PC-3 (cell line): ENCODE results near the gene TCEA3. TPM values are rescaled to one million over a fixed set of nuclear protein-coding genes. Genes with fewer than 3 reads are reported as not detected.

ENCODE experiments used
- ATAC-seq: fragments of 200-7000 bp; cut with Tn5 transposase; 2 replicates; pipeline ENCODE4 v1.9.1; 2020; ENCODE audit warnings: mild to moderate bottlenecking, moderate library complexity
- BruUV-seq: library from RNA; stranded (reverse); fragments of 400-500 nt; replicated peaks from 2 replicates; lab custom pipeline; 2021; lab: Mats Ljungman, UMichigan
- CTCF ChIA-PET: fragments of 300-600 bp; sonication (Branson Sonifier 250); formaldehyde crosslinking; loops from one replicate; lab custom pipeline; 2022; ENCODE audit warnings: antibody characterized with exemption; lab: Charles Lee
- POLR2A ChIA-PET: fragments of 300-600 bp; sonication (Branson Sonifier 250); formaldehyde crosslinking; loops from one replicate; lab custom pipeline; 2022; ENCODE audit warnings: antibody characterized with exemption; ENCODE audit not compliant: unreplicated experiment; lab: Charles Lee
- DNase-seq: peaks from one replicate; pipeline ENCODE4 v3.0.0-alpha.2; 2015
- H2AFZ ChIP-seq: fragments of 300-600 bp; sonication (generic); 2 replicates; pipeline ENCODE4 v1.6.0; 2016; ENCODE audit warnings: antibody characterized with exemption, low read length
- H3F3A ChIP-seq: fragments of 300-600 bp; sonication (generic); one replicate; pipeline ENCODE4 v1.6.0; 2017; ENCODE audit warnings: antibody characterized with exemption, low read length, control low read depth, mild to moderate bottlenecking; ENCODE audit not compliant: unreplicated experiment
- H3K27ac ChIP-seq: fragments of 300-600 bp; sonication (generic); 2 replicates; pipeline ENCODE4 v1.5.1; 2016; ENCODE audit warnings: mild to moderate bottlenecking, low read length
- H3K27me3 ChIP-seq: fragments of 300-600 bp; sonication (generic); 2 replicates; pipeline ENCODE4 v1.6.1; 2016; ENCODE audit warnings: low read length, mixed read lengths
- H3K36me3 ChIP-seq: fragments of 300-600 bp; sonication (generic); 2 replicates; pipeline ENCODE4 v1.6.1; 2016; ENCODE audit warnings: low read depth, mixed run types, low read length, mixed read lengths
- H3K4me1 ChIP-seq: fragments of 300-600 bp; sonication (generic); 2 replicates; pipeline ENCODE4 v1.5.1; 2016; ENCODE audit warnings: low read length; ENCODE audit not compliant: insufficient read depth
- H3K4me2 ChIP-seq: fragments of 300-600 bp; sonication (generic); 2 replicates; pipeline ENCODE4 v1.6.0; 2016; ENCODE audit warnings: low read length
- H3K4me3 ChIP-seq: fragments of 300-600 bp; sonication (generic); 2 replicates; pipeline ENCODE4 v1.5.1; 2016; ENCODE audit warnings: mild to moderate bottlenecking, low read length, mixed read lengths
- H3K79me2 ChIP-seq: fragments of 300-600 bp; sonication (generic); 2 replicates; pipeline ENCODE4 v1.6.1; 2017; ENCODE audit warnings: low read length, mixed read lengths
- H3K9ac ChIP-seq: fragments of 300-600 bp; sonication (generic); 2 replicates; pipeline ENCODE4 v1.6.0; 2016; ENCODE audit warnings: mild to moderate bottlenecking, low read length
- H3K9me2 ChIP-seq: fragments of 300-600 bp; sonication (generic); replicated peaks from 2 replicates; pipeline ENCODE4 v1.6.1; 2016; ENCODE audit warnings: mixed run types, low read length, mixed read lengths
- H3K9me3 ChIP-seq: fragments of 300-600 bp; sonication (generic); 2 replicates; pipeline ENCODE4 v1.6.1; 2016; ENCODE audit warnings: low read length, mixed read lengths
- H4K20me1 ChIP-seq: fragments of 300-600 bp; sonication (generic); 2 replicates; pipeline ENCODE4 v1.6.1; 2016; ENCODE audit warnings: low read length, mixed read lengths
- CTCF ChIP-seq: fragments of 300-600 bp; sonication (generic); conservative IDR thresholded peaks from 2 replicates; pipeline ENCODE4 v1.5.1; 2017; ENCODE audit warnings: antibody characterized with exemption, low read depth, mild to moderate bottlenecking, low read length
- EZH2 ChIP-seq: fragments of 300-600 bp; sonication (generic); IDR thresholded peaks from one replicate; pipeline ENCODE4 v1.6.1; 2017; ENCODE audit warnings: antibody characterized with exemption, mild to moderate bottlenecking, low read length; ENCODE audit not compliant: unreplicated experiment
- EZH2phosphoT487 ChIP-seq: fragments of 300-600 bp; sonication (generic); IDR thresholded peaks from 2 replicates; pipeline ENCODE4 v1.6.1; 2018; ENCODE audit warnings: mild to moderate bottlenecking, antibody characterized with exemption, low read length, borderline replicate concordance
- intact Hi-C: fragments of 100-400 bp; cut with micrococcal nuclease; formaldehyde crosslinking; loops from 2 replicates; pipeline ENCODE4 v1.9.0; 2023
- total RNA-seq: library from RNA; depleted of rRNA; stranded (reverse); fragments of >200 nt; gene quantifications from 2 replicates; pipeline ENCODE4 v1.2.3, GENCODE V29; 2014

The TCEA3 gene
- total RNA-seq, 1 experiment from 2014 or later: 23.6 TPM

DNA sequence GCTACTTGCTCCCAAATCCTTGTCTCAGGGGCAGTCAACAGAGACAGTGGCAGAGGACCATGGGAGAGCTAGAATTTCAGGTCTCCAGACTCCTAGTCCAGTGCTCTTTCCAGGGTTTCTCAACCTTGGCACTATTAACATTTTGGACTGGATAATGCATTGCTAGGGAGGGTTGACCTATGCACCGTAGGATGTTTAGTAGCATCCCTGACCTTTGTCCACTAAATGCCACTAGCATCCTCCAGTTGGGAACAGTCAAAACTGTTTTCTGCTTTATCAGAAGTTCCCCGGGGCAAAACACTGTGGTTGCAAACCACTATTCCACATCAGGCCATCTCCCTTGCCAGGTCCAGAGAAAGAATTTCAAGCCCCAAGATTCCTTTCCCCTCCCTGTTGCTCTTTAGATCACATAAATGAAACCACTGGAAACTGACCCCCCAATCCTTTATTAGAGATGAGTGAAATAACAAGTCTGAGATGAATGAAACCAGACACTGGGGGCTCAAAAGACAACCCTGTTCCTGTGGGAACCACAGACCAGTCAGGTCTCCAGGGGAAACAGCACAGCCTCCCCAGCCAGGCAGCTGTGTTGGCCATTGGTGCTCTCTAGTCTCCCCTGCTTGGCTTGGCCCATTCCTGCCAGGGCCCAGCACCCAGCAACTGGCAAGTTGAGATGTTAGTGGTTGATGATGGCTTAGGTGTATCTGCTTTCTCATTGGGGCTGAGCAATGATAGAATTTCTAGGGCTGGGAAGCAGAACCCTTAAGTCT, 3.8 kb upstream of the TCEA3 start:
- H3K4me3 ChIP-seq: no peak overlapping the region
- CTCF ChIA-PET: no interaction called here
- no peaks in the 10 kb centered on the region for H3K27me3 ChIP-seq
- no peak overlapping the region for H3K4me2 ChIP-seq
- TF ChIP-seq CTCF (no peak), EZH2 (no peak), EZH2phosphoT487 (no peak)
- no peaks in the 10 kb centered on the region for H3K9me3 ChIP-seq
- DNase-seq: no peak
- H4K20me1 ChIP-seq: no peaks in the 10 kb centered on the region
- H3K27ac ChIP-seq: no peak overlapping the region
- peaks cover 6% of the 10 kb centered on the region; the same call in 1 of the 2 replicates for H3K4me1 ChIP-seq
- H3K79me2 ChIP-seq: peaks cover 3% of the 10 kb centered on the region; the same call in 1 of the 2 replicates
- intact Hi-C loops: no loop called here
- BruUV-seq: no TSS peak
- H3K9me2 ChIP-seq: no peaks in the 10 kb centered on the region
- H3K9ac ChIP-seq: no peak overlapping the region
- POLR2A ChIA-PET: no interaction called here
- ATAC-seq: no peak
- H3F3A ChIP-seq: no peaks in the 10 kb centered on the region
- H2AFZ ChIP-seq: no peak overlapping the region
- no peaks in the 10 kb centered on the region for H3K36me3 ChIP-seq

GRCh38 chr1:23427550-23427949, 3.0 kb upstream of the TCEA3 start:
- Histone ChIP-seq H3K9me3 (no peaks in the 10 kb centered on the region), H3K9me2 (no peaks in the 10 kb centered on the region), H4K20me1 (no peaks in the 10 kb centered on the region), H3F3A (no peaks in the 10 kb centered on the region), H3K9ac (no peak overlapping the region), H3K36me3 (no peaks in the 10 kb centered on the region), H3K79me2 (peaks cover 4% of the 10 kb centered on the region; the same call in 1 of the 2 replicates), H3K27ac (no peak overlapping the region), H3K4me1 (peaks cover 13% of the 10 kb centered on the region), H3K4me3 (no peak overlapping the region), H3K27me3 (no peaks in the 10 kb centered on the region), H2AFZ (no peak overlapping the region), H3K4me2 (no peak overlapping the region)
- intact Hi-C loops: no loop called here
- CTCF ChIA-PET: no interaction called here
- POLR2A ChIA-PET: no interaction called here
- DNase-seq (no peak), ATAC-seq (no peak)
- no peak for TF ChIP-seq CTCF
- no peak for TF ChIP-seq EZH2phosphoT487
- TF ChIP-seq EZH2: no peak
- no TSS peak for BruUV-seq

DNA sequence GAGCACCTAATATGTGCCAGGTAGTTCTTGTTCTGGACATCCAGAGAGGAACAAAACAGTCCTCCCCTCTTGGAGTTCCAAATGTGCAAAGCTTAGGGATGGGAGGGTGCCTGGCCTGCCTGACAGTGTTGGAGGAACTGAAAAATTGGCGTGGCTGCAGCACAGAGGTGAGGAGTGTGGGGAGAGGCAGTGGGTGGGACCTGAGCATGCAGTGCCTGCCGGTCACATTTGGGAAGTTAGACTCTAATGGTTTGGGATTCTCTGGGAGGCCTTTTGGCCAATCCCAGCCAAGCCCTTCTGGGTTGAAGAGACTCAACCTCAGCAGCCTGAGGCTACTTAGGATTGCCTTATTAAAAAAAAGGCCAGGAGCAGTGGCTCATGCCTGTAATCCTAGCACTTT, 2.3 kb upstream of the TCEA3 start:
- no peak for ATAC-seq
- H3K9me3 ChIP-seq: no peaks in the 10 kb centered on the region
- intact Hi-C loops: no loop called here

More for the DNA sequence above, 2.3 kb upstream of the TCEA3 start:
- Histone ChIP-seq H2AFZ (no peak overlapping the region), H3K4me3 (no peak overlapping the region), H3K9ac (no peak overlapping the region), H3K79me2 (peaks cover 4% of the 10 kb centered on the region; the same call in 1 of the 2 replicates), H3K9me2 (no peaks in the 10 kb centered on the region), H4K20me1 (no peaks in the 10 kb centered on the region), H3K4me1 (peaks cover 21% of the 10 kb centered on the region), H3K4me2 (no peak overlapping the region), H3K36me3 (no peaks in the 10 kb centered on the region), H3F3A (no peaks in the 10 kb centered on the region), H3K27ac (no peak overlapping the region), H3K27me3 (no peaks in the 10 kb centered on the region)
- no peak for TF ChIP-seq CTCF
- TF ChIP-seq EZH2phosphoT487: no peak
- TF ChIP-seq EZH2: no peak
- ChIA-PET CTCF (no interaction called here), POLR2A (no interaction called here)
- DNase-seq: no peak
- BruUV-seq: no TSS peak
